Inferior parietal cortex (tissue), 1 donor: ENCODE measurements around the gene CHMP3.
"Not testable (repeated sequence)": the region's sequence is repeated elsewhere in the genome, so short reads cannot be mapped to it uniquely, and the experiment has no call there.

Experiments used
- DNase-seq: peaks from one replicate; pipeline ENCODE4 v3.0.0-alpha.2; 2016; ENCODE audit errors: extremely low spot score

CHMP3 gene

DNA sequence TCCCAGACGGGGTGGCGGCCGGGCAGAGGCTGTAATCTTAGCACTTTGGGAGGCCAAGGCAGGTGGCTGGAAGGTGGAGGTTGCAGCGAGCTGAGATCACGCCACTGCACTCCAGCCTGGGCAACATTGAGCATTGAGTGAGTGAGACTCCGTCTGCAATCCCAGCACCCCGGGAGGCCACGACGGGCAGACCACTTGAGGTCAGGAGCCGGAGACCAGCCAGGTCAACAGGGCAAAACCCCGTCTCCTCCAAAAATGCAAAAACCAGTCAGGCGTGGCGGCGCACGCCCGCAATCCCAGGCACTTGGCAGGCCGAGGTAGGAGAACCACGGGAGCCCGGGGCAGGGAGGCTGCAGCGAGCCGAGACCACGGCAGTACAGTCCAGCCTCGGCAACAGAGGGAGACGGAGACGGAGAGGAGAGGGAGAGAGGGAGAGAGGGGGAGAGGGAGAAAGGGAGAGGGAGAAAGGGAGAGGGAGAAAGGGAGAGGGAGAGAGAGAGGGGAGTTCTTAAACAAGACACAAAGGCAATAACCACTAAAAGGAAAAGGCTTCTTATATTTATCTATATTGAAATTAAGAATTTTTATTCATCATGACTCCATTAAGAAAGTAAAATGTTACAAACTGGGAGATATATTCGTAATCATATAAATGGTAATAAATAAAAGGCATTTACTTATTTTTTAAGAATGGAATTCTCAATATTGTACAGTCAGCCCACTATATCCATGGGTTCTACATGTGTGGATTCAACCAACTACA is 13.1 kb downstream of the CHMP3 start:
- not testable (repeated sequence) for DNase-seq

DNA sequence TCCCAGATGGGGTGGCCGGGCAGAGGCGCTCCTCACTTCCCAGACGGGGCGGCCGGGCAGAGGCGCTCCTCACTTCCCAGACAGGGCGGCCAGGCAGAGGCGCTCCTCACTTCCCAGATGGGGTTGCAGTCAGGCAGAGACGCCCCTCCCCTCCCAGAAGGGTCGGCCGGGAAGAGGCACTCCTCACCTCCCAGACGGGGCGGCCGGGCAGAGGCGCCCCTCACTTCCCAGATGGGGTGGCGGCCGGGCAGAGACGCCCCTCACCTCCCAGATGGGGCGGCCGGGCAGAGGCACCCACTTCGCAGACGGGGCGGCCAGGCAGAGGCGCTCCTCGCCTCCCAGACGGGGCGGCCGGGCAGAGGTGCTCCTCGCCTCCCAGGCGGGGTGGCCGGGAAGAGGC is 13.8 kb downstream of the CHMP3 start:
- not testable (repeated sequence) for DNase-seq

DNA sequence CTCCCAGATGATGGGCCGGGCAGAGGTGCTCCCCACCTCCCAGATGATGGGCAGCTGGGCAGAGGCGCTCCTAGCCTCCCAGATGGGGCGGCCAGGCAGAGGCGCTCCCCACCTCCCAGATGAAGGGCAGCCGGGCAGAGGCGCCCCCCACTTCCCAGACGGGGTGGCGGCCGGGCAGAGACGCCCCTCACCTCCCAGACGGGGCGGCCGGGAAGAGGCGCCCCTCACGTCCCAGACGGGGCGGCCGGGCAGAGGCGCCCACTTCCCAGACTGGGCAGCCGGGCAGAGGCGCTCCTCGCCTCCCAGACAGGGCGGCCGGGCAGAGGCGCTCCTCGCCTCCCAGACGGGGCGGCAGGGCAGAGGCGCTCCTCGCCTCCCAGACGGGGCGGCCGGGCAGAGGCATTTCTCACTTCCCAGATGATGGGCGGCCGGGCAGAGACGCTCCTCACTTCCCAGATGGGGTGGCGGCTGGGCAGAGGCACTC is 14.3 kb downstream of the CHMP3 start:
- DNase-seq, result not testable (repeated sequence)

DNA sequence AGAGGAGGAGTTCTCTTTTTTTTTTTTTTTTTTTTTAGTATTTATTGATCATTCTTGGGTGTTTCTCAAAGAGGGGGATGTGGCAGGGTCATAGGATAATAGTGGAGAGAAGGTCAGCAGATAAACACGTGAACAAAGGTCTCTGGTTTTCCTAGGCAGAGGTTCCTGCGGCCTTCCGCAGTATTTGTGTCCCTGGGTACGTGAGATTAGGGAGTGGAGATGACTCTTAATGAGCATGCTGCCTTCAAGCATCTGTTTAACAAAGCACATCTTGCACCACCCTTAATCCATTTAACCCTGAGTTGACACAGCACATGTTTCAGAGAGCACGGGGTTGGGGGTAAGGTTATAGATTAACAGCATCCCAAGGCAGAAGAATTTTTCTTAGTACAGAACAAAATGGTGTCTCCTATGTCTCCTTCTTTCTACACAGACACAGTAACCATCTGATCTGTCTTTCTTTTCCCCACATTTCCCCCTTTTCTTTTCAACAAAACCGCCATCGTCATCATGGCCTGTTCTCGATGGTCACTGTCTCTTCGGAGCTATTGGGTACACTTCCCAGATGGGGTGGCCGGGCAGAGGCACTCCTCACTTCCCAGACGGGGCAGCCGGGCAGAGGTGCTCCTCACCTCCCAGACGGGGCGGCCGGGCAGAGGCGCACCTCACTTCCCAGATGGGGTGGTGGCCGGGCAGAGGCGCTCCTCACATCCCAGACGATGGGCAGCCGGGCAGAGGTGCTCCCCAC is 14.9 kb downstream of the CHMP3 start:
- not testable (repeated sequence) for DNase-seq

DNA sequence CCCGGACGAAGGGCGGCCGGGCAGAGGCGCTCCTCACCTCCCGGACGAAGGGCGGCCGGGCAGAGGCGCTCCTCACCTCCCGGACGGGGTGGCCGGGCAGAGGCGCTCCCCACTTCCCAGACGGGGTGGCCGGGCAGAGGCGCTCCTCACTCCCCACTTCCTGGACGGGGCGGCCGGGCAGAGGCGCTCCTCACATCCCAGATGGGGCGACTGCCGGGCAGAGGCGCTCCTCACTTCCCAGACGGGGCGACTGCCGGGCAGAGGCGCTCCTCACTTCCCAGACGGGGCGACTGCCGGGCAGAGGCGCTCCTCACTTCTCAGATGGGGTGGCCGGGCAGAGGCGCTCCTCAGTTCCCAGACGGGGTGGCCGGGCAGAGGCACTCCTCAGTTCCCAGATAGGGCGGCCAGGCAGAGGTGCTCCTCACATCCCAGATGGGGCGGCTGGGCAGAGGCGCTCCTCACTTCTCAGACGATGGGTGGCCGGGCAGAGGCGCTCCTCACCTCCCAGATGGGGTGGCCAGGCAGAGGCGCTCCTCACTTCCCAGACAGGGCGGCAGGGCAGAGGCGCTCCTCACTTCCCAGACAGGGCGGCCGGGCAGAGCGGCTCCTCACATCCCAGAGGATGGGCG is 17.8 kb downstream of the CHMP3 start:
- not testable (repeated sequence) for DNase-seq

DNA sequence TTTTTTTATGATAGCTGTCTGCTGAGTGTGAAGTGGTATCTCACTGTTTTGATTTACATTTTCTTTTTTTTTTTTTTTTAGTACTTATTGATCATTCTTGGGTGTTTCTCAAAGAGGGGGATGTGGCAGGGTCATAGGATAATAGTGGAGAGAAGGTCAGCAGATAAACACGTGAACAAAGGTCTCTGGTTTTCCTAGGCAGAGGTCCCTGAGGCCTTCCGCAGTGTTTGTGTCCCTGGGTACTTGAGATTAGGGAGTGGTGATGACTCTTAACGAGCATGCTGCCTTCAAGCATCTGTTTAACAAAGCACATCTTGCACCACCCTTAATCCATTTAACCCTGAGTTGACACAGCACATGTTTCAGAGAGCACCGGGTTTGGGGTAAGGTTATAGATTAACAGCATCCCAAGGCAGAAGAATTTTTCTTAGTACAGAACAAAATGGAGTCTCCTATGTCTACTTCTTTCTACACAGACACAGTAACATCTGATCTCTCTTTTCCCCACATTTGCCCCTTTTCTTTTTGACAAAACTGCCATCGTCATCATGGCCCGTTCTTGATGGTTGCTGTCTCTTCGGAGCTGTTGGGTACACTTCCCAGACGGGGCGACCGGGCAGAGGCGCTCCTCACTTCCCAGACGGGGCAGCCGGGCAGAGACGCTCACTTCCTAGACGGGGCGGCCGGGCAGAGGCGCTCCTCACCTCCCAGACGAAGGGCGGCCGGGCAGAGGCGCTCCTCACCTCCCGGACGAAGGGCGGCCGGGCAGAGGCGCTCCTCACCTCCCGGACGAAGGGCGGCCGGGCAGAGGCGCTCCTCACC is 18.8 kb downstream of the CHMP3 start:
- DNase-seq, result not testable (repeated sequence)

DNA sequence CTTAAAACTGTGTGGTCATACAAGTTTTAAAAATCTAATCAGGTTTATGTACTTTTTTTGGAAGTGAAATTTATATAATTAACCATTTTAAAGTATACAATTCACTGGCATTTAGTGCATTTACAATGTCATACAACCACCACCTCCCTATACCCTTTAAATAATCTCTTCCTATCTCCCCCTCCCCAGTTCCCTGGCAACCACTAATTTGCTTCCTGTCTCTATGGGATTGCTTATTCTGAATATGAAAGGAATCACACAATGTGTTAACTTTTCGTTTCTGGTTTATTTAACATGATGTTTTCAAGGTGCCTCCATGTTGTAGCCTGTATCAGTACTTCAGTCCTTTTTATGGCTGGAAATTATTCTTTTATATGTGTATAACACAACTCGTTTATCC is 19.4 kb downstream of the CHMP3 start:
- DNase-seq, result no peak

DNA sequence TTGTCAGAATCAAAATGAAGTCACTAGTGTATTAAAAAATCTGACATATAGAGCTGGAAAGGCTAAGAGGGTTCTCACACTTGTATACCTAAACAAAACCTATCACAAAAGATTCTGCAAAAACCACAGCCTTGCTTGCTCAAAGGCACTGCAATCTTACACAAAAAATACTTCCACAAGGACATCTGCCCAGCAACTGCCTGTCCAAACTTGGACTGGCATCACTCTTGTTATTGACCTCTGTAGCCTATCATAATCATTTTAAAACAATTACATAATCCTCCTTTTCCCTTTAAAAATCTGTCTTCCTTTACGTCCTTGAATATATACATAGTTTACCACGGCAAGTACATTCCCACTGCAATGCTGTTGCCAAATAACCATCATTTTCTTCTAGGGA is 19.9 kb downstream of the CHMP3 start:
- no peak for DNase-seq

DNA sequence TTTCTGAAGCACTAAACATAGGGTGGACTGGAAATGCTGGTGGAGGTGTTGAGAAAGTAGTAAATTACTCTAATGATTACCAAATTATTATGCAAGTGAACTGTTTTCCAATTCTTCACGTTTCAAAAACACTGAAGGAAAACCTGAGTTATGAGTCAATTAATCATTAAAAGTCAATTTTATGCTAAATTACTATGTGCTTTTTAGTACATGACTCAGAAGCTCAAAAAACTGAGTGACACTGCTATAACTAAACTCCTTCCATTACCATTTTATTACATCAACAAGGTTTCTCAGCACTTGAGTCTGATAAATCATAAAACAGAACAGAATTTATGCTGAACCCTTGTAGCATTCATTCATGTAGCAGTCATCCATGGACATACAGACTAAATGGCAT is 20.4 kb downstream of the CHMP3 start:
- no peak for DNase-seq

DNA sequence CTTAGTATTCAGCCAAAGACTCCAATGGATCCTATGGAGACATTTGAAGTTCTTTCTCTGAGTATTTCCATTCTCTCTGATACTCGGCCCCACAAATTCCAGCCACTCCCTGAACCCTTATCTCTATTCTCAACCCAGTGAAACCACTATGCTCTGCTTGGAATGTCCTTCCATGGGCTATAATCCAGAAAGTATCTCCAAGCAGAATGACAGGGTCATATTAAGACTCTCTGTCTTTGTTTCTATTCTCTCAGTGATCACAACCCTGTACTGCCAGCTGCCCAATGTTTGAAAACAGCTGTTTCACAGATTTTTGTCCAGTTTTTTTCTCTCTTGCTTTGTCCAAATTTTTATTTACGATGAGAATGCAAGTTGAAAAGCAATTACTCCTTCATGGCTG is 21.9 kb downstream of the CHMP3 start:
- DNase-seq, result no peak

DNA sequence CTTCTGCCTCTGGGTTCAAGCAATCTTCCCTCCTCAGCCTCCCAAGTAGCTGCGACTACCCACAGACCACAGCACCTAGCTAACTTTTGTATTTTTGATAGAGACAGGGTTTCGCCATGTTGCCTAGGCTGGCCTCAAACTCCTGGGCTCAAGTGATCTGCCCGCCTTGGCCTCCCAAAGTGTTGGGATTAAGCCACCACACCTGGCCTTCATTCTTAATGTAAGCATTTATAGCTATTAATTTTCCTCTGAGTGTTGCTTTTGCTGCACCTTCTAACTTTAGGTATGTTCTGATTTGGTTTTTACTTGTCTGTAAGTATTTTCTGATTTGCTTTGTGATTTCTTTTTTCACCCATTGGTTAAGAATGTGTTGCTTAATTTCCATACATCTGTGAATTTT is 29.7 kb downstream of the CHMP3 start:
- DNase-seq, result no peak

DNA sequence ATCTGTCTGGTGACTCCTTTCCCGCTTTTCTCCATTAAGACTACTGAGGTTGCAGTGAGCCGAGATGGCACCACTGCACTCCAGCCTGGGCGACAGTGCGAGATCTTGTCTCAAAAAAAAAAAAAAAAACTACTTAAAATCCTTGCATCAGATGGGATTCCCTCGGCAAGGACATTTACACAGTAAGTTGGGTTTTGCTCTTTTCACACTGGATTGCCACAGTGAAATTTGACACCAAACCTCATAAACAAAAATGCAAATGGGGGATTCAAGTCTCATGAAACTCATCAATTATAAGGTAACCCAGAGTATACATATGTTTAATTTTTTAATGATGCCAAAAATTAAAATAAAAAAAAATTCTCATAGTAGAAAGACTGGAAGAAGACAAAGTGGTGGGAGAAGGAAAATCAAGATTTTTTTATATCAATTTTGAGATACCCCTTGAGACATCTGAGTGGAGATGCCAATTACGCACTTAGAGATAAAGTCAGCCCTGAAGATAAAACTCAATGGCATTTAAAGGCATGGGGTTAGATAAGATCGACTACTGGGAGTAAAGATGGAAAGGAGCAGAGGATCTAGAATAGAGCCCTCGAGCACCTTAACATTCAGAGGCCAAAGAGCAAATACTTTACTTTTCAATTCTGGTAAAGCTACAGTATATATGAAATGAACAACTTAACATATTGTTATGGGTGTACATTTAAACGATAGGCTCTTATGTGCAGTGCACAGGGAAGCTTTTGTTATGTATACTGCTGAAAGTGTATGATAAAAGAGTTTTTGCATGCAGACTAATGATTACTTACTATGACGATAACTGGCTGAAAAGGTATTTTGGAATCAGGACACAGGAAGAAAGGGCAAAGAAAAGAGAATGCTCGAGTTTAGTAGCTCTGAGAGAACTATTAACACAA is 37.6 kb downstream of the CHMP3 start:
- DNase-seq, result no peak

DNA sequence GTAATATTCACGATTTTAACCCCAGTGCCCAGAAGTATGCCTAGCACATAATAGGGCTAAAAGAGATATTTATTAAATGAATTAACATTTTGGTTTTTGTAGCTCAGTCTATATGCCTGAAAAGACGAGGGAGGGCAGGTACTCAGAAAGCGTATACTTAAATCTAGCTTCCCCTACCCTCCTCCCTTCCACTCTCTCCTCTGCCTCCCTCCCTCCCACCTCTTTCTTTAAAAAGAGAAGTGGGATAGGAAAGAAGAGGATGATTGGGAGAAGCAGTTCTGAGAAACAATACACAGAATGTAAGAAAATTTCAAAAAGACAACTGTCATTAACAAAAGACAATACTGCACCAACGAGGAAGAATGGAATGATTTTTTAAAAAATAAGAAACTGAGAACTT is 39.8 kb downstream of the CHMP3 start:
- no peak for DNase-seq

DNA sequence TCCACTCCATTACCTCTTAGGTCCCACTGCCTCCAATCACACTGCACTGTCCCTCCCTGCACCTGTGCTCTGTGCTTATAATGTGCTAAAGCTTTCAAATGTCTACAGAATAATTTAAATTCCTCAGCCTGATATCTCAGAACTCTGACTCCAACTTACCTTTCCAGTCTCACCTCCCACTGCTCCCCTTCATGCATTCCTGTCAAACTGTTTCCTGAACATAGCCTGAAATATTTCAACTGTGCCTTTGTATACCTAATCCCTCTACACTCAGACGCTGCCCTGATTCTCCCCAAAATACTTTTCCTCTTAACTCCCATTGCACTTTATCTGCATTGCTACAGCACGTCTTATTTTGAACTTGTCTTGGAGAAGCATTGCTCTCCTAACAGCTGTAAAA is 40.5 kb downstream of the CHMP3 start:
- DNase-seq, result no peak

DNA sequence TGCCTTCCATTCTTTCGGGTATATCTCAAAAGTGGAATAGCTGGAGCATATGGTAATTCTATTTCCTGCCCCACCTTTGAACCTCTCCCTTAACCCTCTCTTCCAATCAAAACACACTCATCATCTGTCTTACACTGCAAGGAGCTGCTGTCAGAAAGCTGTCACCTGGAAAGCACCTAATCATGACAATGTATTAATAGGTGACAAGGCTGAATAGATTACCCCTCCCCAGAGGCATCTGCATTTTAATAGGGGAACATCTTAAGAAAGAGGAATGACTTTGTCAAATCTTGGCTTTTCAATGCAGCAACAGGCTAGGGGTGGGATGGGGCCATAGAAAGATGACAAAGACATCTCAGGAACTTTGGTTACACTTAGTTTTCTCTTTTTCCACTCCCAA is 41.3 kb downstream of the CHMP3 start:
- no peak for DNase-seq

DNA sequence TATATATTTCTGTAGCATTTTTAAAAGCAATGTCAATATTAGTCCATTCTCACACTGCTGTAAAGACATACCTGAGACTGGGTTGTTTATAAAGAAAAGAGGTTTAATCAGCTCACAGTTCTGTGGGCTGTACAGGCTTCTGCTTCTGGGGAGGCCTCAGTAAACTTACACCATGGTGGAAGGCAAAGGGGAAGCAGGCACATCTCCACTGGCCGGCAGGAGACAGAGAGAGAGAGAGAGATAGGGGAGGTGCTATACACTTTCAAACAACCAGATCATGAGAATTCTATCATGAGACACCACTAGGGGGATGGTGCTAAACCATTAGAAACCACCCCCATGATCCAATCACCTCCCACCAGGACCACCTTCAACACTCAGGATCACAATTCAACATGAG is 43.1 kb downstream of the CHMP3 start:
- DNase-seq, result no peak

DNA sequence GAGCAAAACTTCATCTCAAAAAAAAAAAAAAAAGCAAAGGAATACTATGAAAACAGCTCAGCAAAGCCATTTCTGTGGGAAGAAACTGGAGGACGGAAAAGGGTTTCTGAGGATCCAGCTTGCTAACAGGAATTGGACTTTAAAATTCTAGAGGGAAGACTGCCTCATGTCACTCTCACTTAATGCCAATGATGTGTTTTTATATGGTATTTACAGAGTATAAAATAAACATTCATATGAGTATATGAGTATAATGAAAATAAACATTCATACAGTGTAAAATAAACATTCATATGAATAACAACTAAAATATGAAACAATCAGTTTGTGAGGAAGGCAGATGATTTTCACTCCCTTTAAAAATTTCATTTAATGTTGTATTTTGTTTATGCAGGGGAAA is 43.9 kb downstream of the CHMP3 start:
- DNase-seq, result no peak

DNA sequence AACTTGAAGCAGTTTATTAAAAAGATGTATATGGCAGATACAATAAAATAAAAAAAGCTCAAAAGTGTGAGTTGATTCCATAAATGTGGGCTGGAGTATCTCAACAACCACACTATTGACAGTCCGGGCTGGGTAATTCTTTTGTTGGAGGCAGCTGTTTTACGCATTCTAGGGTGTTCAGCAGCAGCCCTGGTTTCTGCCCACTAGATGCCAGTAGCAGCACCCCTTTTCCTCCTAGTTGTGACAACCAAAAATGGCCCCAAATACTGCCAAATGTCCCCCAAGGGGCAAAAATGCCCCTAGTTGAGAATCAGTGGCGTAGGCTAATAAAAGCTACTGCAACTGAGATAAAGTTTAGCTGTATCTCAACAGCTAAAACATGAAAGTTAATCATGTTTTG is 44.8 kb downstream of the CHMP3 start:
- DNase-seq, result peak; percentile 56

DNA sequence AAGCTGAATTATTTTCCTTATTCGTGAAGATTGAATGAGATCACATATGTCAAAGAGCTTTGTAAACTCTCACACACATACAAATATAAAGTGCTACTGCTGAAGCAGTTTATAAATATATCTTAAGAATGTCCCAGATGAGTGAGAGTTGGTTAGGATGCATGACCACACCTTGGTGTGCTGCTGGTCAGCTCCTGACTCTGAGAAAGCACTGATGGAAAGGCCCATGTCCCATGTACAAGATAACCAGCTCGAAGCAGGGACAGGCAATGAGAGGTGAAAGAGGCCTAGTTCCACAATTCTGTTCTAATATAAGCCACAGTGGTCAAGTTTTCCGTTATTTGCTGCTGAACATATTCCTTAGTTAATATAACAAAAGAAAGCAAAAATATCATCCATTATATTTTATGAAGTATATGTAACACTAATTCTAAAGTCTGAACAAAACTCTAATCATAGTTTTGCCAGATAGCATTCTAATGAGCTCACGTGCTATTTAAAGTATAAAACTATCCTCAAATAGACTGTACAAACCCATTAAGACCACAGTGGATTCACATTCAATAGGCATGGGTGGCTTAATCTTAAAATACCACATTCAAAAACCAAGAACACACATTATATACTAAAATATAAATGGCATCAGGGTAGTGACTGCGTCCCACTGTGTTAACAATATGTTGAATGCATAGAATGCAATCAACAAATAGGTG is 49.1 kb downstream of the CHMP3 start:
- no peak for DNase-seq

DNA sequence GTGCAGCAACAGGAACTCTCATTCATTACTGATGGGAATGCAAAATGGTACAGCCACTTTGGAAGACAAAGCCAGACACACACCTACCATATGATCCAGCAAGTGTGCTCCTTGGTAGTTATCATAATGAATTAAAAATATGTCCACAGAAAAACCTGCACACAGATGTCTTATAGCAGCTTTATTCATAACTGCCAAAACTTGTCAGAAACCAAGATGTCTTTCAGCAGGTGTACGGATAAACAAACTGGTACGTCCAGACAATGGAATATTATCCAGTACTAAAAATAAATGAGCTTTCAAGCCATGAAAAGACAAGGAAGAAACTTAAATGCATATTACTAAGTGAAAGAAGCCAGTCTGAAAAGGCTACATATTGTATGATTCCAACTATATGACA is 50.4 kb downstream of the CHMP3 start:
- DNase-seq, result no peak
